Measurements from ENCODE around the gene CCNA2.

CCNA2 gene

GRCh38 chr4:121771869-121772268 lies 51.8 kb downstream of the CCNA2 start:
- DNase-seq = no peak

GRCh38 chr4:121769341-121769740 lies 54.3 kb downstream of the CCNA2 start:
- DNase-seq = no peak

GRCh38 chr4:121767166-121767565 lies 56.5 kb downstream of the CCNA2 start:
- no peak for DNase-seq
